ENCODE measurements around the gene RANGAP1.

Gene RANGAP1

GRCh38 chr22:41242396-41243117, 43.4 kb downstream of the RANGAP1 start:
- DNase-seq (ENCODE audit: low read depth): no peak
- no peak for TF ChIP-seq CTCF (IDR thresholded peaks at IDR 0.05; ENCODE audit: insufficient read depth, low read depth, low read length, missing control alignments)
- no peak overlapping the region for H3K4me3 ChIP-seq (ENCODE audit: low read depth, low read length)

- no peak for DNase-seq (ENCODE audit: low read depth)
- H3K4me3 ChIP-seq (ENCODE audit: low read depth, low read length): no peak overlapping the region
- no peak for TF ChIP-seq CTCF (IDR thresholded peaks at IDR 0.05; ENCODE audit: insufficient read depth, low read depth, low read length, missing control alignments)
Measured at GRCh38 chr22:41241133-41241676, 44.8 kb downstream of the RANGAP1 start.

- DNase-seq (ENCODE audit: low read depth): no peak
- no peak for TF ChIP-seq CTCF (IDR thresholded peaks at IDR 0.05; ENCODE audit: insufficient read depth, low read depth, low read length, missing control alignments)
- H3K4me3 ChIP-seq (ENCODE audit: low read depth, low read length): no peak within 1 kb of the TSS
Measured at GRCh38 chr22:41240377-41241132, 45.4 kb downstream of the RANGAP1 start, which contains the start of gene CHADL. TSS of gene CHADL (minus strand) at chr22:41240931. CDS start at chr22:41240881, 50 bp downstream.

GRCh38 chr22:41239443-41240128, 46.4 kb downstream of the RANGAP1 start:
- no peak for DNase-seq (ENCODE audit: low read depth)
- no peak for TF ChIP-seq CTCF (IDR thresholded peaks at IDR 0.05; ENCODE audit: insufficient read depth, low read depth, low read length, missing control alignments)
- H3K4me3 ChIP-seq (ENCODE audit: low read depth, low read length): no peak overlapping the region

- DNase-seq (ENCODE audit: low read depth): no peak
- no peak overlapping the region for H3K4me3 ChIP-seq (ENCODE audit: low read depth, low read length)
- no peak for TF ChIP-seq CTCF (IDR thresholded peaks at IDR 0.05; ENCODE audit: insufficient read depth, low read depth, low read length, missing control alignments)
Measured at GRCh38 chr22:41238570-41239442, 47.2 kb downstream of the RANGAP1 start.
